ENCODE results near the gene PSPN. TPM values are rescaled to one million over a fixed set of nuclear protein-coding genes. Genes with fewer than 3 reads are reported as not detected.

Gene PSPN
- polyA plus RNA-seq (ENCODE audit: insufficient read length in 3 of 3), result 1 to 10 TPM; 3.0 to 3.8 (median 3.3) TPM
- long read RNA-seq, donor 1, transcript PSPN-202 (1 exons, 3,911 nt), result major isoform, 12 of 12 reads
- long read RNA-seq, donor 1, partial matches to known transcripts, result 0 of 12 reads
- long read RNA-seq, donor 1, other reads (novel, unspliced or antisense), result 0 of 12 reads
- long read RNA-seq, donor 2, transcript PSPN-202 (1 exons, 3,911 nt), result major isoform, 20 of 20 reads
- long read RNA-seq, donor 2, partial matches to known transcripts, result 0 of 20 reads
- long read RNA-seq, donor 2, other reads (novel, unspliced or antisense), result 0 of 20 reads
- long read RNA-seq, donor 3, transcript PSPN-202 (1 exons, 3,911 nt), result major isoform, 16 of 16 reads
- long read RNA-seq, donor 3, partial matches to known transcripts, result 0 of 16 reads
- long read RNA-seq, donor 3, other reads (novel, unspliced or antisense), result 0 of 16 reads
- long read RNA-seq, donor 4, transcript PSPN-202 (1 exons, 3,911 nt), result major isoform, 18 of 18 reads
- long read RNA-seq, donor 4, partial matches to known transcripts, result 0 of 18 reads
- long read RNA-seq, donor 4, other reads (novel, unspliced or antisense), result 0 of 18 reads
- long read RNA-seq, donor 5, transcript PSPN-202 (1 exons, 3,911 nt), result major isoform, 11 of 11 reads
- long read RNA-seq, donor 5, partial matches to known transcripts, result 0 of 11 reads
- long read RNA-seq, donor 5, other reads (novel, unspliced or antisense), result 0 of 11 reads
- long read RNA-seq, donor 6, transcript PSPN-202 (1 exons, 3,911 nt), result major isoform, 25 of 25 reads
- long read RNA-seq, donor 6, partial matches to known transcripts, result 0 of 25 reads
- long read RNA-seq, donor 6, other reads (novel, unspliced or antisense), result 0 of 25 reads
- long read RNA-seq, donor 7, transcript PSPN-202 (1 exons, 3,911 nt), result major isoform, 31 of 31 reads
- long read RNA-seq, donor 7, partial matches to known transcripts, result 0 of 31 reads
- long read RNA-seq, donor 7, other reads (novel, unspliced or antisense), result 0 of 31 reads
- long read RNA-seq, donor 8, transcript PSPN-202 (1 exons, 3,911 nt), result major isoform, 11 of 11 reads
- long read RNA-seq, donor 8, partial matches to known transcripts, result 0 of 11 reads
- long read RNA-seq, donor 8, other reads (novel, unspliced or antisense), result 0 of 11 reads
- long read RNA-seq, donor 9, transcript PSPN-202 (1 exons, 3,911 nt), result major isoform, 27 of 27 reads
- long read RNA-seq, donor 9, partial matches to known transcripts, result 0 of 27 reads
- long read RNA-seq, donor 9, other reads (novel, unspliced or antisense), result 0 of 27 reads
- long read RNA-seq, donor 10, transcript PSPN-202 (1 exons, 3,911 nt), result major isoform, 23 of 23 reads
- long read RNA-seq, donor 10, partial matches to known transcripts, result 0 of 23 reads
- long read RNA-seq, donor 10, other reads (novel, unspliced or antisense), result 0 of 23 reads
- long read RNA-seq, donor 11, transcript PSPN-202 (1 exons, 3,911 nt), result major isoform, 15 of 15 reads
- long read RNA-seq, donor 11, partial matches to known transcripts, result 0 of 15 reads
- long read RNA-seq, donor 11, other reads (novel, unspliced or antisense), result 0 of 15 reads
- long read RNA-seq, donor 12, transcript PSPN-202 (1 exons, 3,911 nt), result major isoform, 25 of 25 reads
- long read RNA-seq, donor 12, partial matches to known transcripts, result 0 of 25 reads
- long read RNA-seq, donor 12, other reads (novel, unspliced or antisense), result 0 of 25 reads
- long read RNA-seq, donor 13, transcript PSPN-202 (1 exons, 3,911 nt), result major isoform, 5 of 5 reads
- long read RNA-seq, donor 13, partial matches to known transcripts, result 0 of 5 reads
- long read RNA-seq, donor 13, other reads (novel, unspliced or antisense), result 0 of 5 reads
- long read RNA-seq, donor 14, result 0 reads
- long read RNA-seq, donor 15, result 0 reads
- long read RNA-seq, donor 16, transcript PSPN-202 (1 exons, 3,911 nt), result major isoform, 31 of 32 reads
- long read RNA-seq, donor 16, partial matches to known transcripts, result 0 of 32 reads
- long read RNA-seq, donor 16, other reads (novel, unspliced or antisense), result 0 of 32 reads

DNA sequence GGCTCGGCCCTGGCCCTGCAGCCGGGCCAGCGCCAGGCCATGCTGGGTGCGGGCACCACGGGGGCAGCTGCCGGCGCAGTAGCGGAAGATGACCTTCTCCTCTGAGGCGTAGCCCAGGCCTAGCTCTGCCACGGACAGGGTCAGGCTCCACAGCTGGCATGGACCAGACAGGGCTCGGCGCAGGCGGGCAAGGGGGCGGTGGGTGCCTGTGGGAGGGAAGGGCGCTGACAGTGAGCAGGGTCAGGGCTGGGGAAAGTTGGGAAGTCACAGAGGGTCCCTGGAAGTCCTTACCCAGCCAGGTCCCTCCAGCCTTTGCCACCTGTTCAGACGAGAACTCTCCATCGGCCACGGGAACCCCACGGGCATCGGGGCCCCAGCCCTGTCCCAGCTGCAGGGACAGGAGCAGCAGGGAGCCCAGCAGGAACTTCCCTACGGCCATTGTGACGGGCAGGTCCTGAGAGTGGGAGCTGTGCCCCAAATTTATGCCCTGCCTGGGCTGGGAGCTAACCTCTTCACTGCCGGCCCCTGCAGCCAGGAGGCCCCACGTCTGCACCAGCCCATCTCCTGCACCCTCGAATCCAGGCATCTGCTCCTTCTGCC lies at the start of gene PSPN:
TSS of gene PSPN (minus strand) at position 523 of the 600 bp plus-strand sequence. CDS start at position 439, 84 bp downstream.
- no peak for DNase-seq

DNA sequence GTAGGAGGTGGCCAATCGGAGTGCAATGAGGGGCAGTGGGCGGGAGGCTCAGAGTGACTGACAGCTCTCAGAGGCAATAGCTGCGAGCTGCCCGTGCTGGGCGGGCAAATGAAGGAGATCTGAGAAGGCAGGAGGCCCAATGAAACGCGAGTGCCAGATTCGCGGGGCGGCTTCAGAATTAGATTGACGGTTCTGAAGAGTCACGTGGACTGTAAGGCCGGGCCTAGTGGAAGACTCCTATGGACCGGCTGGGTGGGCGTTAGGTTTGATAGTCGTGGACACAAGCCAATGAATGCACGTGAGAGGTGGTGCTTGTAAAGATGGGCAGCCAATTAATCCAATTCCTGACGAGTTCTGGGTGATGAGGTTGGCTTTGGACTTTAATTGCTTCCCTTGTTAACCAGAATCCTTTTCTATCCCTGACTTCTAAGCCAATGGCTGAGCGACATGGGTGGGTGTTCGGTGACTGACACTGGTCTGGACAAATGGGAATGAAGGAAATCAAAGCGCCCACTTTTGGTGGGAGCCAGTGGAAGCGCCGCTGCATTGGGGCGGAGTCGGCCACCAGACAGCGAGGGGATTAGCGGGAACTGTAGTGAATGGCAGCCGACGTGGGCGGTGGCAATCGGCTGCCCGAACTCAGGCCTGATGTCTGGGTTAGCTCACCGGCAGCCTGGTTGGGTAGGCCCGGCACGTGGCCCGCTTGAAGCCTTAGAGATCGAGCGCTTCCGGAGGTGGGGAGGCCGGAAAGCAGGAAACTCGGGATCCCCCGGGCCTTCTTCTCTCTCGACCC lies 49.4 kb upstream of the PSPN start:
- DNase-seq, result peak; percentile 100

GRCh38 chr19:6424195-6424938 lies 48.6 kb upstream of the PSPN start, which contains the start of gene KHSRP:
TSS of gene KHSRP (minus strand) at chr19:6424811. CDS start at chr19:6424701, 110 bp downstream.
- no peak for DNase-seq

- no peak for DNase-seq
These were observed 47.9 kb upstream of the PSPN start for GRCh38 chr19:6423499-6424194.

DNA sequence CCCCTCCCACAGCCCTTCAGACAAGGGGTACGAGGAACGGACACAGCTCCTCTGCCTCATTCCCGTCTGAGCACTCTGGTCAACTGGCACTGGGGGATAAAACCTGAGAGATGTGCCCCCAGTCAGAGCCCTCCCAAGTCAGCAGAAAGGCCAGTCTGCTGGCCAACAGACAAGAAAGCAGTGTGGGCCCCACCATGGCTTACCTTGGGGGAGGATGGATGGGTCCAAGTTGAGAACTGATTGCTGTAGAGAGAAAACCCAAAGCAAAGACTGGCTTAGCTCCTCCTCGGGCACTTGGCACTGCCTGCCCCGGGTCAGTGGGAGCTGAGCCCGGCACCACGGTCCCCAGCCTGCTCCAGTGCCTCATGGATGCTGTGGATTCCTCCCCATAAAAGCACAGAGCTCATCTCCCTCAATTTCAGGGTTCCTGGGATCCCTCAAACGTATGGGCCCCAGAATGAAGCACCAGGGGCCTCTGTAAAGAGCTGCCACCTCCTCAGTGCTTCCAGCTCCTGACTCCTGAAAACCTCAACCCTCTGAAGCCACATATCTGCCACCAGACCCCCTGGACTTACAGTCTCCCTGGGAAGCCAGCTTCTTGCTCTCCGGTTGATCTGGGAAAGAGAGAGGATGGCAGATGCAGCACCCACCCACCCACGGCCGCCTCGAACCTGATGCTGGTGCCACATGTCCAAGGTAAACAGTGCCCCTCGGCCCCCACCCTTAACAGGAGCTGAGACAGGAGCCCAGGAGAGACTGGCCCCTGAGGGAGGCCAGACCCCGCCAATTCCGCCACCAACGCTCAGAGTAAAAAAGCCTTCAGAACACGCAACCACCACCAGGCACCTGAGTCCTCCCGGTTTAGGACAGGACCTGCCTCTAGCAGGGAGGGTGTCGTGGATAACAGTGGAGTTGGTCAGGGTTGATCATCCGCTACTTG lies 45.6 kb upstream of the PSPN start:
- no peak for DNase-seq

DNA sequence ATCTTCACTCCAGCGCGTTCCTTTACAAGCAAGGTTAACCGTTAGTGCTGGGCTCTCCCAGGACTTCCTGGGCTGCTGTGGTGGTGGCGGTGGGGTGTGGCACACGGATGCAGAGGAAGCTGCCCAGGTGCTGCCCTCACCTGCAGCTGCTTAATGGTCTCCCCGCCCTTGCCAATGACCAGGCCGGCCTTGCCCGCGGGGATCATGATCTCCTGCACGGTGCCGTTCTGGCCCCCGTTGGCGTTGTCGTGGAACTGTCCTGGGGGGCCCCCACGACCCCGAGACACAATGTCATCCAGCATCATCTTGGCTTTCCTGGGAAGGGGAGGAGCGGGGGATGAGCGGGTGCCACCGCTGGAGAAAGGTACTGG lies 42.8 kb upstream of the PSPN start:
- DNase-seq, result no peak

GRCh38 chr19:6417713-6418561 lies 42.2 kb upstream of the PSPN start:
- DNase-seq, result no peak

- no peak for DNase-seq
These were observed 41.1 kb upstream of the PSPN start for GRCh38 chr19:6416658-6417405.

DNA sequence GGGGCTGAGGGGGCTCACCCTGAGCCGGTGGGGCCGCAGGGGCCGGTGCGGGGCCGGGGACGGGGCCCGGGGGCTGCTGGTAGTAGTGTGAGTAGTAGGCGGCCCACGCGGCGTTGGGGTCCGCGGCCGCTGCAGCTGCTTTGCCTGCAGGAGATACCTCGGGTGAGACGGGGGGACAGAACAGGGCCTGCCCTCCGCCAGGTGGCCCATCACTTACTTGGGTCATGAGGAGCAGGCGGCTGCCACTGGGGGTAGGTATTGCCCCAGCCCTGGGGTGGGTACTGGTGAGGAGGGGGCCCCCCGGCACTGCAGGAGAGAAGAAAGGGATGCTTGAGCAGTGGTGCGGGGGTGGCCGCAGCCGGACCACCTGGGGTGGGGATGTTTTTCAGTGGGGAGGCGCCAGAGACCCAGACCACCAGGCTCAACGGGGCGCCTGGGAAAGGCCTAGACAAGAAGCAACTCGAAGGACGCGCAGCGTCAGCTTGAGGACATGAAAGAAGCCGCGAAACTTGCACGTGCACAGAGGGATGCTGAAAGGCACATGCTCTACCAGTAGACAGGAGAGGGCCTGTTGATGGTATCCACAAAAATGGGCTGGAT lies 40.0 kb upstream of the PSPN start:
- DNase-seq, result no peak

DNA sequence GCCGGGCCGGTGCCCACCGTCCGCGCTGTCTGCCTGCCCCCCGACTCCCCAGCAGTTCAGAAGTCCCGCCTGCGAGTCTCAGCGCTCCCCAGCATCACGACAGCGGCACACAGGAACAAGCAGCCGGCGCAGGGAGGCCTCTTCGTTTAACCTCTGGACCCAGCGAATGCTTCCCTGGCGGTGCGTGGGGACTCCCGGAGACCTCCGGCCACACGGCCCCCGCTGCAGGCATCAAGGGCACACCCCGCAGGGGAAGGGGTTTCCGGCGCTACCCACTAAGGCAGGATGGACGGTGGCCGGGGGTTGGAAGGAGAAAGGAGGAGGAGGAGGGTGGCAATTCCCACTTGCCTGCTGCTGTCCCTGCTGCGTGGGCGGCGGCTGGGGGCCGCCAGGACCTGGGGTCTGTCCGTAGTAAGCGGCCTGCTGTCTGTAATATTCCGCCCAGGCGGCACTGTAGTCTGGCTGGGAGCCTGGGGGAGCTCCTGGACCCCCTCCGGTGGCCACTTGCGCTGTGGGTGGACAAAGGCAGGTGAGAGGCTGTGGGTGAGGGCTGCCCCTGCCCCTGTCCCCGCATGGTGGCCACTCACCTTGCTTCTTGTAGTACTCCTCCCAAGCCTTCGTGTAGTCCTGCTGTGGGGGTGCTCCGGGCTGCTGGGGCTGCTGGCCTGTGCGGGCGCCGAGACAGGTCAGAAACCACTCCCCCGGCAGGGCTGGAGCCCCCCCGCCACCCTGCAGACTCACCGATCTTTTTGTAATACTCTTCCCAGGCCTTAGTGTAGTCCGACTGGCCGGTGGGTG lies 39.3 kb upstream of the PSPN start:
- no peak for DNase-seq

DNA sequence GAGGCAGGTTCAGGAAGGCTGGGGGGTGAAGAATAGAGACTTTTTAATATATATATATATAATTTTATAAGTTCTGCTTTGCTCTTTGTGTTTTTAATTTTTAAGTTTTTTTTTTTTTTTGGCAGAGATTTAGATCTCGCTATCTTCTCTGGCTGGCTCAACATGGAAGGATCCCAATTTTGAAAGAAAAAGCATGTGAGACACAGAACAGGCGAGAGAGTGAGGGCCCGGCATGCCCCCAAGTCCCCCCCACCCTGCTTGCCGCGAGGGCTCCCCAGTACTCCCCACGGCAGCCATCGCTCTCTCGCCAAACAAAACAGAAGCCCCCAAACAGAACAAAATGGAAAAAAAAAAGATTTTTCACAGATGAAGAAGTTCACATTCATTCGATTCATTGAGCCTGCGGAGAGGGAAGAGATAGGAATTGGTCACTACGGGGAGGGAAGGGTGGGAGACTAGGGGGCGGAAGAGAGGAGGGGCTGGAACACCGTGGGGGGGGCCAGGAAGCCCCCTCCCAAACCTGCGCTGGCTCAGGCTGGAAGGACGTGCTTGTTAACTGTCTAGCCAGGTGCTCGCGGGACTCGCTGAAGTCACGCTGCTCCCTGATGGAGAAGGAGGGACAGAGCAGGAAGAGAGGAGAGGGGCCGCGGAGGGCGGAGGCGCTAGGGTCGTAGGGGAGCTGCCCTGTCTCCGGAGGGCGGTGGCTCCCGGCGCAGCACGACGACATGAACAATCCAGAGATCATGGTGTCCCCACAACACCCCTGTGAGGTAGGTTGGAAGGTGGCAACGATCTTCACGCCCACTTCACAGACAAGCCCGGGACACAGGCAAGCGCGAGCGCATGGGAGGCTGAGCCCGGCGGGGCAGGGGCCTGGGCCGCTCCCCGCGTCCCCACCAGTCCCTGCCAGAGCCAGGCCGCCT lies 38.2 kb upstream of the PSPN start:
- no peak for DNase-seq

DNA sequence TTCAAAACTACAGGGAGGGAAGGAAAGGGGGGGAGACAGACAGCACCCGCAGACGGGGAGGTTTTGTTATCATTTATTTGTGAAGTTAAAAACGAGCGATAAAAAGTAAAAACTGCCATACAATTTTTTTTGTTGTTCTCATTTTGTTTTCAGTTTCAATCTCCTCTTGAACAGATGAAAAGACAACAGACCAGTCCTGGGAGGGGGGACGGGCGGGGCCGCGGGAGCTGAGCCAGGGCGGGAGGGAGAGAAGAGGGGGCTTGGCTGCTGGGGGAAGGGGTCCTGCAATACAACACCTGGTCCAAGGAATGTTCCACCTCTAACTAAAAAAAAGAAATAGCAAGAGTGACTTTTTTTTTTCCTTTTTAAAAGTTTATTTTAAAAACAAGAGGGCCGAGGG lies 37.6 kb upstream of the PSPN start:
- DNase-seq, result no peak
